ENCODE measurements around the gene CEP85. TPM values are rescaled to one million over a fixed set of nuclear protein-coding genes. Genes with fewer than 3 reads are reported as not detected.

Gene CEP85
- total and polyA plus RNA-seq, 10 of the 15 experiments (the other 5 are each of a cell fraction or from before 2014, with no cell fraction given): 8.4 to 26.8 (median 21.5) TPM

GRCh38 chr1:26213335-26213905 is 20.6 kb upstream of the CEP85 start (continued):
- TF ChIP-seq JUNB (IDR thresholded peaks at IDR 0.05): no peak

- no TSS peak for BruUV-seq (replicated peaks)
- RAD21 ChIA-PET (ENCODE audit: unreplicated experiment): no interaction called here
- Histone ChIP-seq H3K79me2 (ENCODE audit: control insufficient read depth, insufficient read depth, low read length) (no peaks in the 10 kb centered on the region), H3K4me1 (ENCODE audit: control insufficient read depth, insufficient read depth, low read length) (no peaks in the 10 kb centered on the region), H2AFZ (ENCODE audit: control insufficient read depth, low read depth, low read length) (no peak overlapping the region), H3K4me3 (no peak overlapping the region), H3K27ac (ENCODE audit: control insufficient read depth, insufficient read depth) (no peak overlapping the region), H3K9me3 (replicated peaks; ENCODE audit: control insufficient read depth, insufficient read depth, low read length) (no peaks in the 10 kb centered on the region), H4K20me1 (ENCODE audit: control insufficient read depth, insufficient read depth) (no peaks in the 10 kb centered on the region), H3K4me2 (ENCODE audit: control insufficient read depth, insufficient read depth) (no peak overlapping the region), H3K9ac (ENCODE audit: control insufficient read depth, insufficient read depth, low read length) (no peak overlapping the region), H3K27me3 (replicated peaks in 1 of 2; ENCODE audit: control insufficient read depth in 2 of 2, insufficient read depth in 2 of 2, low read length in 1 of 2) (no peaks in the 10 kb centered on the region; a peak in 1 of 4 replicates), H3K36me3 (ENCODE audit: control insufficient read depth in 2 of 2, insufficient read depth in 2 of 2, low read length in 1 of 2) (no peaks in the 10 kb centered on the region)
- FAIRE-seq (no peak), ATAC-seq (no peak), DNase-seq (ENCODE audit: low read depth, low spot score) (no peak)
- in situ Hi-C loops (cut with MboI) (no loop called here), intact Hi-C loops (cut with micrococcal nuclease; ENCODE audit: unreplicated experiment) (no loop called here)
- TF ChIP-seq CREM (IDR thresholded peaks at IDR 0.05; ENCODE audit: low read depth) (no peak), MTA2 (IDR thresholded peaks at IDR 0.05; ENCODE audit: low read depth) (no peak), POU2F2 (IDR thresholded peaks at IDR 0.05; ENCODE audit: borderline replicate concordance, low read depth, low read length) (no peak), RUNX3 (IDR thresholded peaks at IDR 0.05; ENCODE audit: low read length) (no peak), LARP7 (IDR thresholded peaks at IDR 0.05) (no peak), CREB1 (IDR thresholded peaks at IDR 0.05; ENCODE audit: low read depth) (no peak), TBL1XR1 (IDR thresholded peaks at IDR 0.05; ENCODE audit: low read depth, low read length) (no peak)
- TF ChIP-seq, protein P1, sequence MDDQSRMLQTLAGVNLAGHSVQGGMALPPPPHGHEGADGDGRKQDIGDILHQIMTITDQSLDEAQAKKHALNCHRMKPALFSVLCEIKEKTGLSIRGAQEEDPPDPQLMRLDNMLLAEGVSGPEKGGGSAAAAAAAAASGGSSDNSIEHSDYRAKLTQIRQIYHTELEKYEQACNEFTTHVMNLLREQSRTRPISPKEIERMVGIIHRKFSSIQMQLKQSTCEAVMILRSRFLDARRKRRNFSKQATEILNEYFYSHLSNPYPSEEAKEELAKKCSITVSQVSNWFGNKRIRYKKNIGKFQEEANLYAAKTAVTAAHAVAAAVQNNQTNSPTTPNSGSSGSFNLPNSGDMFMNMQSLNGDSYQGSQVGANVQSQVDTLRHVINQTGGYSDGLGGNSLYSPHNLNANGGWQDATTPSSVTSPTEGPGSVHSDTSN (IDR thresholded peaks at IDR 0.05; ENCODE audit: insufficient replicate concordance, low read depth, low read length): no peak
- POLR2A ChIA-PET: interaction anchor here (0.6 kb wide), 1 partner anchor 47 kb away, joined by 3 read pairs; no protein-coding TSS in a partner anchor
- CTCF ChIA-PET: interaction anchor here (0.5 kb wide), 1 partner anchor 274 kb away, joined by 4 read pairs; no protein-coding TSS in a partner anchor
- SMC1A ChIA-PET (ENCODE audit: uncharacterized antibody, unreplicated experiment): no interaction called here
- 55% methylated on average over 3 of the region's 3 CpGs for WGBS (ENCODE audit: insufficient coverage, insufficient replicate concordance, low lambda C conversion rate, missing lambda C conversion rate)
These were observed 18.8 kb upstream of the CEP85 start for GRCh38 chr1:26215246-26215645.
